Nephron progenitor cell (in vitro differentiated cells): ENCODE data around the gene NIN.
"Not testable (repeated sequence)": the region's sequence is repeated elsewhere in the genome, so short reads cannot be mapped to it uniquely, and the experiment has no call there.

Source experiments
- DNase-seq: peaks from one replicate; pipeline ENCODE4 v3.0.0; 2021
- H3K27ac Mint-ChIP-seq: 2 replicates; pipeline ENCODE4 v1.8.0; 2021; ENCODE audit warnings: mild to moderate bottlenecking, moderate library complexity, mixed read lengths
- H3K27me3 Mint-ChIP-seq: 2 replicates; pipeline ENCODE4 v1.8.0; 2021; ENCODE audit warnings: mild to moderate bottlenecking, low read depth, mixed read lengths; ENCODE audit not compliant: poor library complexity
- H3K36me3 Mint-ChIP-seq: 2 replicates; pipeline ENCODE4 v1.8.0; 2021; ENCODE audit warnings: low read depth, mixed read lengths
- H3K4me1 Mint-ChIP-seq: 2 replicates; pipeline ENCODE4 v1.8.0; 2021; ENCODE audit warnings: mixed read lengths
- H3K4me3 Mint-ChIP-seq: 2 replicates; pipeline ENCODE4 v1.8.0; 2021; ENCODE audit warnings: mild to moderate bottlenecking, moderate library complexity, mixed read lengths
- H3K9me3 Mint-ChIP-seq: 2 replicates; pipeline ENCODE4 v1.8.0; 2021; ENCODE audit warnings: mild to moderate bottlenecking, moderate library complexity, mixed read lengths
- TF ChIP-seq, protein P1 (sequence below): fragments of 200-600 bp; sonication (generic); IDR thresholded peaks from 2 replicates; pipeline ENCODE4 v1.5.0; 2021; ENCODE audit warnings: antibody characterized with exemption

Gene NIN

DNA sequence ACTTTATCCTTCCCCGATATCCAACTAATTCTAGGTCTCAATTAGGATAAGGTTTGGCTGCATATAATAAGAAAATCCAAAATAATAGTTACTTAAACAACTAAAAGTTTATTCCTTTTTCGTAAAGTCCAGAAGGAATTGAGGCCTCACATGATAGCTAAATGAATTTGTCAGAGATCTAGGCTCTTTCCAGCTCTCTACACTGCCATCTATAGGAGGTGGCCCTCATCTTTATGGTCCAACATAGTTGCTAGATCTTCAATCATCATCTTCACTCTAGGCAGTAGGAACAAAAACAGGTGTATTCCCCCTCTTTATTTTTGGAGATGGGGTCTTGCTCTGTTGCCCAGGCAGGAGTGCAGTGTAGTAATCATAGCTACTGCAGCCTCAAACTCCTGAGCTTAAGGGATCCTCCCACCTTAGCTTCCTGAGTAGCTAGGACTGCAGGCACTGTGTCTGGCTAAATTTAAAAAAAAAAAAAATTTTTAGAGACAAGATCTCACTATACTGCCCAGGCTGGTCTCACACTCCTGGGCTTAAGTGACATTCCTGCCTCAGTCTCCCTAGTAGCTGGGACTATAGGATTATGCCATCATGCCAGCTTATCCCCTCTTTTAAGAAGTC, 116.4 kb downstream of the NIN start:
- Mint-ChIP-seq H3K27me3 (peaks cover 10% of the 10 kb centered on the region), H3K4me1 (no peaks in the 10 kb centered on the region), H3K27ac (no peak overlapping the region), H3K9me3 (no peaks in the 10 kb centered on the region), H3K36me3 (no peaks in the 10 kb centered on the region), H3K4me3 (no peak overlapping the region)
- TF ChIP-seq, protein P1, sequence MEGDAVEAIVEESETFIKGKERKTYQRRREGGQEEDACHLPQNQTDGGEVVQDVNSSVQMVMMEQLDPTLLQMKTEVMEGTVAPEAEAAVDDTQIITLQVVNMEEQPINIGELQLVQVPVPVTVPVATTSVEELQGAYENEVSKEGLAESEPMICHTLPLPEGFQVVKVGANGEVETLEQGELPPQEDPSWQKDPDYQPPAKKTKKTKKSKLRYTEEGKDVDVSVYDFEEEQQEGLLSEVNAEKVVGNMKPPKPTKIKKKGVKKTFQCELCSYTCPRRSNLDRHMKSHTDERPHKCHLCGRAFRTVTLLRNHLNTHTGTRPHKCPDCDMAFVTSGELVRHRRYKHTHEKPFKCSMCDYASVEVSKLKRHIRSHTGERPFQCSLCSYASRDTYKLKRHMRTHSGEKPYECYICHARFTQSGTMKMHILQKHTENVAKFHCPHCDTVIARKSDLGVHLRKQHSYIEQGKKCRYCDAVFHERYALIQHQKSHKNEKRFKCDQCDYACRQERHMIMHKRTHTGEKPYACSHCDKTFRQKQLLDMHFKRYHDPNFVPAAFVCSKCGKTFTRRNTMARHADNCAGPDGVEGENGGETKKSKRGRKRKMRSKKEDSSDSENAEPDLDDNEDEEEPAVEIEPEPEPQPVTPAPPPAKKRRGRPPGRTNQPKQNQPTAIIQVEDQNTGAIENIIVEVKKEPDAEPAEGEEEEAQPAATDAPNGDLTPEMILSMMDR = peak; percentile 30
- DNase-seq = no peak

DNA sequence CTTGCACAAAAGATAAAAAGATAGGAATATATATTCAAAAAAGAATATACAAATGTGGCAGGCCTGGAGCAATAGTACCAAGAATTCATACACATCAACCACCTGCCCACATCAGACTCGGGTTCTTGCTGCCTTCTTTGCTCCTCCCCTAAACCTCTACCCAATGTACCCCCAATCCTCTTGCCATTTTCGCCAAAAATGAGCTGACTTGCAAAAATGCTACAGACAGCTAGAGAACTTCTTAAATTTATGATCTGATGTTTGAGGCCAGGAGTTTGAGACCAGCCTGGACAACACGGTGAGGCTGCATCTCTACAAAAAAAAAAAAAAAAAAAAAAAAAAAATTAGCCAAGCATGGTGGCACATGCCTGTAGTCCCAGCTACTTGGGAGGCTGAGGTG, 119.9 kb downstream of the NIN start:
- DNase-seq = no peak
- peaks cover 1% of the 10 kb centered on the region for H3K9me3 Mint-ChIP-seq
- H3K27me3 Mint-ChIP-seq = peaks cover 8% of the 10 kb centered on the region
- H3K27ac Mint-ChIP-seq = no peak overlapping the region
- TF ChIP-seq, protein P1 = no peak
- H3K4me3 Mint-ChIP-seq = no peak overlapping the region
- H3K4me1 Mint-ChIP-seq = no peaks in the 10 kb centered on the region
- no peaks in the 10 kb centered on the region for H3K36me3 Mint-ChIP-seq

DNA sequence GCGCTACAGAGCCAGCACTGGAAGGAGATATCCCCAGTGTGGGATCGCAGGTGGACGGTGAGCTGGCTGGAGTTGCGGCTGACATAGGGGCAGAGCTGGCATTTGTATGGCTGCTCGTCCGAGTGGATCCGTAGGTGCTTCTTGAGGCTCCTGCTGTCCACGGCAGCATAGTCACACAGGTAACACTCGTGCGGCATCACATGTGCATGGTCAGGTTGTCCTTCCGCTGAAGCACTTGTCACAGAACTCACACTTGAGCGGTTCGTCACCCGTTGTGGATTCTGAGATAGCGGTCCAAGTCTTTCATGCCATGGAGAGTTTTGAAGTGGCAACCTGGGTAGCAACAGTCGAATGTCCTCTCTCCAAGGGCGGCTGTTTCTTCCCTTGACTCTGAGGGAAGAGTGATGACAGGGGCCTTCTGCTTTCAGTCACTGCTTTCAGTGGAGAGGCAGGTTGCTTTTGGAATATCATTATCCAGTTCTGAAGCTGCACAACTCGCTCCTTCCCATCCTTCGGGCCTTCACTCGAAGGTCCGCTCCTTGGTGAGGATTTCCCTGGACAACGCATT, 125.9 kb downstream of the NIN start:
- no peaks in the 10 kb centered on the region for H3K4me1 Mint-ChIP-seq
- H3K27ac Mint-ChIP-seq = no peak overlapping the region
- no peak for DNase-seq
- H3K27me3 Mint-ChIP-seq = peaks cover 4% of the 10 kb centered on the region
- no peaks in the 10 kb centered on the region for H3K36me3 Mint-ChIP-seq
- no peak overlapping the region for H3K4me3 Mint-ChIP-seq
- TF ChIP-seq, protein P1 = no peak
- H3K9me3 Mint-ChIP-seq = peaks cover 17% of the 10 kb centered on the region

DNA sequence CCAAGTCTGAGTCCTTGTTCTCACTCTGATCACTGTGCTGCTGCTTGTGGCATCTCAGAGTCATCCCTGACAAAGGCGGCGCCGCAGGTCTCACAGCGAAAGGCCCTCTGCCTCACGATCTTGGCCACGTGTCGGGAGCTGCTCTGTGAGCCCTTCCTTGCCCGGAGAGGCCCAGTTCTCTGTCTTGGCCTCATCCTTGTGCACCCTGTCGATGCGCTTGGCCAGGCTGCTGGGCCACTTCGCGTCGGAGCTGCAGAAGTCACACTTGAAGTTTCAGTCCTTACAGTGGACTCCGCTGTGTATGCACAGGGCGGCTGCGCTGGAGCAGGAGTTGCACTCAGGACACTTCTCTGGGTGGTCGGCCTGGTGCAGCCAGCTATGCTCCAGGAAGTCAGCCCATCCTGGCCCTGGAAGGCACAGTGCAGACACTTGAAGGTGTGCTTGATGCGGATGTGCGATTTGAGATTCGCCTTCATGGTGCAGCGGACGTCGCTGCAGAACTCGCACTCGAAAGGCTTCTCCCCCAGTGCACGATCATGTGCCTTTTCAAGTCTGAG, 126.4 kb downstream of the NIN start:
- Mint-ChIP-seq H3K36me3 (no peaks in the 10 kb centered on the region), H3K27ac (no peak overlapping the region), H3K9me3 (peaks cover 22% of the 10 kb centered on the region), H3K4me1 (no peaks in the 10 kb centered on the region), H3K27me3 (peaks cover 4% of the 10 kb centered on the region), H3K4me3 (no peak overlapping the region)
- TF ChIP-seq, protein P1 = no peak
- DNase-seq = no peak

DNA sequence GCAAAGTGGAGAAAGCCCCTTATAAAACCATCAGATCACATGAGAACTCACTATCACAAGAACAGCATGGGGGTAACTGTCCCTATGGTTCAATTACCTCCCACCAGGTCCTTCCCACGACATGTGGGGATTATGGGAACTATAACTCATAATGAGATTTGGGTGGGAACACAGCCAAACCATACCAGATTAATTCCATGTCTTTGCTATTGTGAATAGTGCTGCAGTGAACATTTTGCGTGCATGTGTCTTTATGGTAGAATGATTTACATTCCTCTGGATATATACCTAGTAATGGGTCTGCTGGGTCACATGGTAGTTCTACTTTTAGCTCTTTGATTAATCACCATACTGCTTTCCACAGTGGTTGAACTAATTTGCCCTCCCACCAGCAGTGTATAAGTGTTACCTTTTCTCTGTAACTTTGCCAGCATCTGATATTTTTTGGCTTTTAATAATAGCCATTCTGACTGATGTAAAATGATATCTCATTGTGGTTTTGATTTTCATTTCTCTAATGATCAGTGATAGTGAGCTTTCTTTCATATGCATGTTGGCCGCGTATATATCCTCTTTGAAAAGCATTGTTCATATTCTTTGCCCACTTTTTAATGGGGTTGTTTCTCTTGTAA, 133.2 kb downstream of the NIN start:
- H3K4me1 Mint-ChIP-seq = no peaks in the 10 kb centered on the region
- H3K9me3 Mint-ChIP-seq = peaks cover 66% of the 10 kb centered on the region
- H3K36me3 Mint-ChIP-seq = no peaks in the 10 kb centered on the region
- peaks cover 15% of the 10 kb centered on the region for H3K27me3 Mint-ChIP-seq
- TF ChIP-seq, protein P1 = no peak
- DNase-seq = no peak
- no peak overlapping the region for H3K27ac Mint-ChIP-seq
- H3K4me3 Mint-ChIP-seq = no peak overlapping the region

DNA sequence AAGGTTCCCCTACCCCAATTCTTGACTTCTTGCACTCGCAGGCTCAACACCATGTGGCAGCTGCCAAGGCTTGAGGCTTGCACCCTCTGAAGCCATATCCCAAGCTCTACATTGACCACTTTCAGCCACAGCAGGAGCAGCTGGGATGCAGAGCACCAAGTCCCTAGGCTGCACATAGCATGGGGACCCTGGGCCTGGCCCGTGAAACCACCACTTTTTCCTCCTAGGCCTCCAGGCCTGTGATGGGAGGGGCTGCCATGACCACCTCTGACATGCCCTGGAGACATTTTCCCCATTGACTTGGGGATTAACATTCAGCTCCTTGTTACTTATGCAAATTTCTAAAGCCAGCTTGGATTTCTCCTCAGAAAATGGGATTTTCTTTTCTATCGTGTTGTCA, 136.7 kb downstream of the NIN start:
- not testable (repeated sequence) for H3K36me3 Mint-ChIP-seq, H3K4me3 Mint-ChIP-seq, DNase-seq, H3K4me1 Mint-ChIP-seq, H3K27ac Mint-ChIP-seq
- Mint-ChIP-seq H3K27me3 (peaks cover 16% of the 10 kb centered on the region), H3K9me3 (peaks cover 45% of the 10 kb centered on the region)
